Measurements from ENCODE around the gene GNL3L.

DNA sequence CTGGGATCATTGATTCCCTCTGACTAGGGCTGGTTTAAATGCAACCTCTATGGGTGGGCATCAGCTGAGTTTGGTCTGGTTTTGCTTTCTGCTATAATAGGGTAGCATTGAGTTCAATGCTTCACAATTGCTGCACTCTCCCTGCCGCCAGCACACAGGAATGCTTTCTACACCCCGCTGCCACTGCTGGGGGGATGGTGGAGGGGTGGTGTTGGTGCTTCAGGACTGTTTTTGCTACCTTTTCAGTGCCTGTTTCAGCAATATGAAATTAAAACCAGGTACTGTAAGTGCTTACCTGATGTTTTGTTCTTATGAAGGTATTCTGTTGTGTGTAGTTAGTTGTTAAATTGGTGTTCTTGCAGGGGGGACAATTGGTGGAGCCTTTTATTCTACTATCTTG is 67.7 kb downstream of the GNL3L start:
- TF ChIP-seq, protein P1, sequence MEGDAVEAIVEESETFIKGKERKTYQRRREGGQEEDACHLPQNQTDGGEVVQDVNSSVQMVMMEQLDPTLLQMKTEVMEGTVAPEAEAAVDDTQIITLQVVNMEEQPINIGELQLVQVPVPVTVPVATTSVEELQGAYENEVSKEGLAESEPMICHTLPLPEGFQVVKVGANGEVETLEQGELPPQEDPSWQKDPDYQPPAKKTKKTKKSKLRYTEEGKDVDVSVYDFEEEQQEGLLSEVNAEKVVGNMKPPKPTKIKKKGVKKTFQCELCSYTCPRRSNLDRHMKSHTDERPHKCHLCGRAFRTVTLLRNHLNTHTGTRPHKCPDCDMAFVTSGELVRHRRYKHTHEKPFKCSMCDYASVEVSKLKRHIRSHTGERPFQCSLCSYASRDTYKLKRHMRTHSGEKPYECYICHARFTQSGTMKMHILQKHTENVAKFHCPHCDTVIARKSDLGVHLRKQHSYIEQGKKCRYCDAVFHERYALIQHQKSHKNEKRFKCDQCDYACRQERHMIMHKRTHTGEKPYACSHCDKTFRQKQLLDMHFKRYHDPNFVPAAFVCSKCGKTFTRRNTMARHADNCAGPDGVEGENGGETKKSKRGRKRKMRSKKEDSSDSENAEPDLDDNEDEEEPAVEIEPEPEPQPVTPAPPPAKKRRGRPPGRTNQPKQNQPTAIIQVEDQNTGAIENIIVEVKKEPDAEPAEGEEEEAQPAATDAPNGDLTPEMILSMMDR (IDR thresholded peaks at IDR 0.05), result no peak
- no peak for TF ChIP-seq POLR2A (IDR thresholded peaks at IDR 0.05)

Measured in uterus (tissue), 2 donors.